ENCODE measurements around the gene KCNG1. TPM values are rescaled to one million over a fixed set of nuclear protein-coding genes. Genes with fewer than 3 reads are reported as not detected.

Gene KCNG1
- total and polyA plus RNA-seq, 2 donors (not counting 1 experiment from before 2014, with no cell fraction given): 16.9 to 57.7 TPM

DNA sequence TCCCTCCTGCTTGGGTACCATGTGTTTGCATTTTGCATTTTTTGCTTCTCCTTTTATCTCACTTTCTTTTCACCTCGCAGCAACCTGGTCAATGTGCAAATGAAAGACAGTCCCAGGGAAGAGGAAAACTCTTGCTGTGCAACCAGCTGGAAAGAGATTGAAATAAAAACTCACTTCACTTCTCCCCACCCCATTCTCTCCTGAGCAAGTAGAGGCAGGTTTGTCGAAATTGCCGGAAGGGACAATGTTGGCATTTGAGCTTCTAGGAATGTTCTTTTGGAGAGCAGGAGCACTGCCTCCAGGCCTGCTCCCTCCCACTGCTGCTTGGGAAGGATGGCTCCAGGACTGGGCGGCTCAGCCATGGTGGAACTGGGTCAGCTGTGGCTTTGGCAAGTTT is 30.6 kb downstream of the KCNG1 start:
- Histone ChIP-seq H3K9ac (ENCODE audit: low read length) (no peak overlapping the region), H3K9me3 (ENCODE audit: control extremely low read depth in 1 of 3, control insufficient read depth in 2 of 3, insufficient read depth in 1 of 3, low read length in 2 of 3) (peaks cover 0 to 10% (median 0%) of the 10 kb centered on the region in 3 donors), H3K27ac (ENCODE audit: low read length in 2 of 2) (no peak overlapping the region), H3K36me3 (replicated peaks in 1 of 2; ENCODE audit: control extremely low read depth in 1 of 2, control insufficient read depth in 1 of 2, extremely low read depth in 1 of 2, insufficient read depth in 2 of 2, low read length in 1 of 2) (no peaks in the 10 kb centered on the region), H3K4me3 (ENCODE audit: control extremely low read depth in 1 of 5, extremely low read depth in 1 of 5, insufficient read depth in 1 of 5, low read depth in 2 of 5, low read length in 4 of 5) (no peak overlapping the region), H3K4me2 (replicated peaks; ENCODE audit: low read depth, low read length, poor library complexity, severe bottlenecking) (peak overlapping the region; percentile 39), H3K79me2 (ENCODE audit: control insufficient read depth, insufficient read depth, low read length) (no peaks in the 10 kb centered on the region), H4K20me1 (ENCODE audit: control insufficient read depth, insufficient read depth, low read length, poor library complexity, severe bottlenecking) (no peaks in the 10 kb centered on the region), H3K4me1 (ENCODE audit: control insufficient read depth in 2 of 2, insufficient read depth in 2 of 2, low read length in 2 of 2) (peaks cover 12 to 16% of the 10 kb centered on the region in 2 donors), H3K27me3 (replicated peaks in 1 of 4; ENCODE audit: control extremely low read depth in 1 of 4, control insufficient read depth in 3 of 4, insufficient read depth in 4 of 4, low read length in 3 of 4) (peaks cover 0 to 4% (median 0%) of the 10 kb centered on the region in 4 experiments), H2AFZ (ENCODE audit: insufficient read depth, low read depth, low read length, poor library complexity, severe bottlenecking) (peak overlapping the region; percentile 33)
- H3K27me3 Mint-ChIP-seq: peaks cover 6% of the 10 kb centered on the region
- no peaks in the 10 kb centered on the region for H3K9me3 Mint-ChIP-seq (ENCODE audit: insufficient read depth)
- DNase-seq (no peak), ATAC-seq (ENCODE audit: low read depth) (no peak)
- ChIA-PET POLR2A (no interaction called here), CTCF (interaction anchor here (0.6 to 14.9 kb wide), 14 partner anchors 8 to 633 kb away, joined by 3 to 314 read pairs (median 4); no protein-coding TSS in a partner anchor)
- WGBS (ENCODE audit: insufficient coverage): 49% methylated on average over 2 of the region's 4 CpGs
- H3K4me1 Mint-ChIP-seq: peaks cover 16% of the 10 kb centered on the region
- TF ChIP-seq CTCF (IDR thresholded peaks at IDR 0.05) (no peak), EZH2 (IDR thresholded peaks at IDR 0.05; ENCODE audit: borderline replicate concordance, insufficient read depth, low read depth, low read length, poor library complexity, severe bottlenecking) (no peak)
- no peak overlapping the region for H3K27ac Mint-ChIP-seq
- intact Hi-C loops (cut with micrococcal nuclease): no loop called here
- H3K4me3 Mint-ChIP-seq: no peak overlapping the region

DNA sequence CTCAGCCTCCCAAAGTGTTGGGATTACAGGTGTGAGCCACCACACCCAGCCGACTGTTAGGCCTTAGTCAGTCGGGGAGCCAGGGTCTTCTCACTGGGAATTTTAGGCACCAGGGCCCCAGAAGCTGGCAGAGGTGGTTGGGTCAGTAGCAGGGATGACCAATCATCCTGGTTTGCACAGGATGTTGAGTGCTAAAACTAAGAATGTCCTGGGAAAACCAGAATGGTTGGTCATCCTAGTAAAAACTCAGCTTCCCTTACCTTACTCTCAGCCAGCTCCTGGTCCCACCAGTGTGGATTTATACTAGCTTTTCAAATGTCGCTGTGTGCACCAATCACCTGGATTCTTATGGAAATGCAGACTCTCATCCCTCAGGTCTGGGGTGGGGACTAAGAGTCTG is 31.8 kb downstream of the KCNG1 start:
- WGBS (ENCODE audit: insufficient coverage): no CpG with 5 or more reads among the region's 3 CpGs
- Mint-ChIP-seq H3K9me3 (ENCODE audit: insufficient read depth) (no peaks in the 10 kb centered on the region), H3K27me3 (peaks cover 13% of the 10 kb centered on the region), H3K27ac (no peak overlapping the region), H3K4me1 (peaks cover 16% of the 10 kb centered on the region), H3K4me3 (no peak overlapping the region)
- Histone ChIP-seq H3K27me3 (replicated peaks in 1 of 4; ENCODE audit: control extremely low read depth in 1 of 4, control insufficient read depth in 3 of 4, insufficient read depth in 4 of 4, low read length in 3 of 4) (peaks cover 0 to 11% (median 4%) of the 10 kb centered on the region in 4 experiments), H3K4me3 (ENCODE audit: control extremely low read depth in 1 of 5, extremely low read depth in 1 of 5, insufficient read depth in 1 of 5, low read depth in 2 of 5, low read length in 4 of 5) (no peak overlapping the region), H3K9me3 (ENCODE audit: control extremely low read depth in 1 of 3, control insufficient read depth in 2 of 3, insufficient read depth in 1 of 3, low read length in 2 of 3) (peaks cover 0 to 10% (median 0%) of the 10 kb centered on the region in 3 donors), H3K36me3 (replicated peaks in 1 of 2; ENCODE audit: control extremely low read depth in 1 of 2, control insufficient read depth in 1 of 2, extremely low read depth in 1 of 2, insufficient read depth in 2 of 2, low read length in 1 of 2) (no peaks in the 10 kb centered on the region), H3K27ac (ENCODE audit: low read length in 2 of 2) (no peak overlapping the region), H3K79me2 (ENCODE audit: control insufficient read depth, insufficient read depth, low read length) (no peaks in the 10 kb centered on the region), H3K4me2 (replicated peaks; ENCODE audit: low read depth, low read length, poor library complexity, severe bottlenecking) (no peak overlapping the region), H2AFZ (ENCODE audit: insufficient read depth, low read depth, low read length, poor library complexity, severe bottlenecking) (no peak overlapping the region), H3K4me1 (ENCODE audit: control insufficient read depth in 2 of 2, insufficient read depth in 2 of 2, low read length in 2 of 2) (peaks cover 12 to 16% of the 10 kb centered on the region in 2 donors), H4K20me1 (ENCODE audit: control insufficient read depth, insufficient read depth, low read length, poor library complexity, severe bottlenecking) (no peaks in the 10 kb centered on the region), H3K9ac (ENCODE audit: low read length) (no peak overlapping the region)
- ChIA-PET CTCF (interaction anchor here (1.6 to 14.9 kb wide), 4 partner anchors 10 to 603 kb away, joined by 3 to 314 read pairs (median 15); no protein-coding TSS in a partner anchor), POLR2A (no interaction called here)
- DNase-seq (no peak), ATAC-seq (ENCODE audit: low read depth) (no peak)
- no peak for TF ChIP-seq CTCF (IDR thresholded peaks at IDR 0.05)
- TF ChIP-seq EZH2 (IDR thresholded peaks at IDR 0.05; ENCODE audit: borderline replicate concordance, insufficient read depth, low read depth, low read length, poor library complexity, severe bottlenecking): no peak
- intact Hi-C loops (cut with micrococcal nuclease): no loop called here
